D721Med (cell line): ENCODE data around the gene RSAD1.

Experiments used
- DNase-seq: peaks from one replicate; pipeline ENCODE4 v3.0.0; 2011; ENCODE audit warnings: low spot score; ENCODE audit not compliant: insufficient read length
- FAIRE-seq: peaks from 2 replicates; lab custom pipeline; 2011; peaks lifted over from hg19 to GRCh38; lab: Jason Lieb, UNC
- CTCF ChIP-seq: IDR thresholded peaks from 2 replicates; pipeline ENCODE4 v1.5.1; 2012; ENCODE audit warnings: mild to moderate bottlenecking, control low read depth; ENCODE audit not compliant: insufficient read depth; ENCODE audit errors: missing control alignments

The RSAD1 gene

GRCh38 chr17:50458701-50459676, 19.7 kb upstream of the RSAD1 start:
- no peak for FAIRE-seq
- DNase-seq, result no peak
- no peak for TF ChIP-seq CTCF

DNA sequence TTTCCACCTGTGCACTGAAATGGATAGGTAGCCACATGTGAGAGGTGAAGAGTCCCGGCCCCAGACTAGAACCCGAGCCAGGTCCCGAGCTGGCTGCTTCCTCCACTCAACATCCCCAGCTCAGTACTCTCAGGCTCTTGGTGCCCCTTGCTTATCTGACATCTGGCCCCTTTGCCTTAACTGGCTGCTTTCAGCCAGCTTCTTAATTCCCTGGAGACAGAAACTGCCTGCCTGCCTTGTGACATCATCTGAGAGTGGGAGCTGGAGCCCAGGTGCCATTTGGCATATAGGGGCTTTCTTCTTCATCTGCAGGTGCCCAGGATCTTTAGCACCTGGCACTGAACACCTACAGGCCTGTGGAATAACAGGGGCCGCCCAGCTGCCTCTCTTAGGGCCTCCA, 18.9 kb upstream of the RSAD1 start:
- no peak for TF ChIP-seq CTCF
- FAIRE-seq, result no peak
- no peak for DNase-seq

- FAIRE-seq (no peak), DNase-seq (no peak)
- TF ChIP-seq CTCF, result no peak
These were observed 17.7 kb upstream of the RSAD1 start for GRCh38 chr17:50460831-50461526.

DNA sequence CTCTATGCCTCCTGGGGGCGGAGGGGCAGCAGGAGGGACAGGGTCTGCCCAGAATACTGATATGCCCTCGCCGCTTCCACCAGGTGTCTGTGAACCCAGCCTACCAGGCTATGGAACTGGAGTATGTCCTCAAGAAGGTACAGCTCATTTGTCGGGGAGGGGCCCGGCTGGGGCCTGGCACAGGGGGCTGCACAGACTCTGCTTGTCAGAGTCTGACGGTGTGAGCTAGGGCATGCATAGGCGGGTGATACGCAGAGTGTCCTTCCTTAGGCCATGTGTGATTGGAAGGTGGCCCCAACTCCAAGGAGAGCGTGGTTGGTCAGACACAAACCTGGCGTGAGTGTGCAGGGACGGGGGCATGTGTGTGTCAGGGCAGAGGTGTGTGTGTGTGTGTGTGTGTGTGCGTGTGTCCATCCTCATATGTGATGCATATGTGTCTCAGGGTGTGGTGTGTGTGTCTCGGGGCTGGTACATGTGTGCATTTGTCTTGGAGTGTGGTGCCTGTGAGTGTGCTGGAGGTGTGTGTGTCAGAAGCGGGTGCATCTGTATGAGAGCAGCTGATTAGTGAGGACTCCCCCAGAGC, 17.0 kb upstream of the RSAD1 start:
- FAIRE-seq (no peak), DNase-seq (no peak)

DNA sequence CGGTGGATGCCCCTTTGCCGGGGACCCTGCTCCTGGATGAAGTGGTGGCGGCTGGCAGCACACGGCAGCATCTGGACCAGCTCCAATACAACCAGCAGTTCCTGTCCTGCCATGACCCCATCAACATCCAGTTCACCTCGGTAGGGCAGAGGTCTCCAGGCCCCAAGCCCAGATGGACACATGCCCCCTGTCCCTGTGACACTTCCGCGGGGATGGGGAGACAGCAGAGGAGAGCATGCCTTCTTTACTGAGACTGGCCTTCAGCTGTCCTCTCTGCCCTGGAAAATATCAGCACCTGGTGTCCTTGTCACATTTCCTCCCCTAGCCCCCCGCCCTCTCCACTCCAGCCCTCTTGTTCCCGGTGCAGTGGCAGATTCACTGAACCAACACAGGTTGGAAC, 16.2 kb upstream of the RSAD1 start:
- FAIRE-seq (no peak), DNase-seq (no peak)
- TF ChIP-seq CTCF, result no peak

More for the DNA sequence above, 17.0 kb upstream of the RSAD1 start:
- TF ChIP-seq CTCF, result no peak

GRCh38 chr17:50464121-50464520, 14.5 kb upstream of the RSAD1 start:
- no peak for TF ChIP-seq CTCF
- DNase-seq (no peak), FAIRE-seq (no peak)

DNA sequence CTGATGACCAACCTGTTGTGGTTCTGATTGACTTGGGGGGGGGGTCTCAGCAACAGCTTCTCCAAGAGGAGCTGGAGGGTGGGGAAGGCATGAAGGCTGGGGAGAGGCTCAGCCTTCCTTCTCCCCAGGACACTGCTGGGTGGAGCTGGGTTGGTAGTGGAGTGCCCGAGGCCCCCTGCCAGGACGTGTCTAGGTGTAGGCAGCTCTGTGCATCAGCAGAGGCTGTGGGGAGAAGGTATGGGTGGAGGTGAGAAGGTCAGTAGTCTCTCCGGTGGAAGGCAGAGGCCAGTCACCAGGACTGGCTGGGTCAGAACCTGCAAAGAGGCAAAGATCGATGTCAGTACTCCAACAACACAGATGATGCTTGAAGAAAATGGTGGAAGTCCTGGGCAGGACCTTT, 13.9 kb upstream of the RSAD1 start:
- no peak for DNase-seq
- FAIRE-seq, result no peak
- no peak for TF ChIP-seq CTCF
